Suppressor macrophage (primary cell): Measurements from ENCODE around the gene SPATA25.
A peak's percentile ranks its signal among the peaks of the same experiment; 100 is the strongest.
"Not testable (repeated sequence)": the region's sequence is repeated elsewhere in the genome, so short reads cannot be mapped to it uniquely, and the experiment has no call there.

Experiments
- DNase-seq, 4 experiments: peaks; one replicate each; pipeline ENCODE4 v3.0.0-alpha.2; 2020 to 2022
- total RNA-seq, 17 experiments: gene quantifications; one replicate each; lab custom pipeline; 2026; ENCODE audit warnings: mixed read lengths in 6 of 17, inconsistent platforms in 3 of 17; lab: John Stamatoyannopoulos, UW

The SPATA25 gene, protein sequence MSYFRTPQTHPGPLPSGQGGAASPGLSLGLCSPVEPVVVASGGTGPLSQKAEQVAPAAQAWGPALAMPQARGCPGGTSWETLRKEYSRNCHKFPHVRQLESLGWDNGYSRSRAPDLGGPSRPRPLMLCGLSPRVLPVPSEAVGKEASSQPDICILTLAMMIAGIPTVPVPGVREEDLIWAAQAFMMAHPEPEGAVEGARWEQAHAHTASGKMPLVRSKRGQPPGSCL
- 0 to 1.5 (median 0.20) reads per million in 17 experiments for total RNA-seq

DNA sequence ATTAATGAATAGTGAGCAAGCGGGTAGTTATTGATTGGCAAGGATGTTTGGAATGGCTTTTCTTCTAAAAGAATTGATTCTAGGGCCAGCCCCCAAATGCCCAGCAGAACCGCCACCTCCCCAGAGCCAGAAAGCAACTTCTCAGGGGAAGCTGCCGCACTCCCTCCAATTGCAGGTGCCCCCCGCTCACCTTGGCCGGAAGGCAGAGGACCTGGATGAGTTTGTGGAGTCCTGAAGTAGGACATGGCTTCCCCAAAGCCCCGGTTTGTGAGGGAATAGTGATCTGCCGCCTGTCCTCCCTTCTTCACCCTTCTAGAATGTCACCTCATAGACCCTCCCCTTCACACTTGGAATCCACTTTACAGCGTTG, at the start of gene SPATA25:
Gene SPATA25 (minus strand): TSS at position 277 of the 370 bp plus-strand sequence. CDS start 32 bp downstream, at position 245.
- DNase-seq, result no peak

DNA sequence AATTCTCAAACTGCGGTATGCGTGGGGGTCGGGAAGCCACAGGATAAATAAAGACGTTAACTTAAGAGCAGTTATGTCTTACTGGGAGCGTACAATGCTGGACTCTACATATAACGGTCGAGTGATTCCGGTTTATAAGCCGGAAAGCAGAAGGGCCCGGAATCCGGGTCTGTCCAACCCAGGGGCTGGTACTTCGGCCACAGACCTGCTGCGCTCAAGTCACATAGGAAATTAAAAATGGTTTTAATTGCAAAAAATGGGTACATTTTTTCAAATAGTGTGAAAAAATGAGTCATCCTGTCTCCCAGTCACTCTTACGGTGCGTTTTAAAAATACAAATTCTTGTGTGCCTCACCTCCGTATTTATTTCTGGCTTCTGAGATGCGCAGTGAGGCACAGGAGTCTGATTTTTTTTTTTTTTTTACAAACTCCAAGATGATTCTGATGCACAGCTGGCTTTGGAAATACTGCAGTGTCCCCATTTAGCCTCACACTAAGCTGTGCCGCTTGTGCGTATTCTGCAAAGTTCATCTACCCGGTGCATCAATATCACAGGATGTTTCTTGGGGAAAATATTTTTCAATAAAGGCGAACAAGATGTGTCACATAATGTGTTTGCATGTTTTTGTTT, 48.1 kb upstream of the SPATA25 start:
- no peak for DNase-seq

DNA sequence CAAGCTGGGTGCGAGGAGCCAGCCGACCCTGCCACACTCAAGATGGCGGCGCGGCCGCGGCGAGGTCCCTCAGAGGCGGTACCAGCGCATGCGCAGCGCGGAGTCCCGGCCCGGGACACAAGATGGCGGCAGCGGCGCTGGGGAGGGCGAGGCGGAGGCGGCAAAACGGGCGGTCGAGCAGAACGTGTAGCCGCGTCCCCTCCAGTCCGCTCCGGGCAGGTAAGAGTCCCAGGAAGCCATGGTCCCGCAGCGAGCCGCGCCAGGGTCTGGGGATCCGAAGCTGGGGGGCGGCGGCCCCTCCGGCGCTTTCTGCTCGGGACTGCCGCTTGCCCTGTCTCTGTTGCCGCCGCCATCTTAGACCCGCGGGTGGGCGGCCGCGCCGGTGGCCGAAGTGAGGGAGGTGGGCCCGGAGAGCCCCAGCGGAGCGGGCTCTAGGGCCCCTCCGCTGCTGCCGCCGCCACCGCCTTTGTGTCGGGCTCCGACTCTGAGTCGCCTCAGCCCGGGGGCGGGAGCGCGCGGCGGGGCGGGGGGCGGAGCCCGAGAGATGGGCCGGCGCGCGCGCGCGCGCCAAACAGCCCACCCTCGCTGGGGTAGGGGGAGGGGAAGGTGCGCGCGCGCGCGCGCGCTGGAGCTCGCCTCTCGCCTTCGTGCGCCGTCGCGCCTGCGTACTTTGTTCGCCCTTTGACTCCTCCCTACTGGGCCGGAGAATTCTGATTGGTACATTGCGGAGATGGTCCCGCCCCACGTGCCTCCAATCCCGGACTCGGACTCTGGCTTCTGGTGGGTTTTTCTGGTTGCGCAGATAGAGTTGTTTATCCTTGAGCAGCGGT, 47.4 kb upstream of the SPATA25 start, which contains the start of gene PCIF1:
Gene PCIF1 (plus strand): TSS at position 98 of the 830 bp plus-strand sequence. CDS start 4,317 bp downstream, outside the sequence.
- peak; percentile 99 to 100 (median 100) for DNase-seq

DNA sequence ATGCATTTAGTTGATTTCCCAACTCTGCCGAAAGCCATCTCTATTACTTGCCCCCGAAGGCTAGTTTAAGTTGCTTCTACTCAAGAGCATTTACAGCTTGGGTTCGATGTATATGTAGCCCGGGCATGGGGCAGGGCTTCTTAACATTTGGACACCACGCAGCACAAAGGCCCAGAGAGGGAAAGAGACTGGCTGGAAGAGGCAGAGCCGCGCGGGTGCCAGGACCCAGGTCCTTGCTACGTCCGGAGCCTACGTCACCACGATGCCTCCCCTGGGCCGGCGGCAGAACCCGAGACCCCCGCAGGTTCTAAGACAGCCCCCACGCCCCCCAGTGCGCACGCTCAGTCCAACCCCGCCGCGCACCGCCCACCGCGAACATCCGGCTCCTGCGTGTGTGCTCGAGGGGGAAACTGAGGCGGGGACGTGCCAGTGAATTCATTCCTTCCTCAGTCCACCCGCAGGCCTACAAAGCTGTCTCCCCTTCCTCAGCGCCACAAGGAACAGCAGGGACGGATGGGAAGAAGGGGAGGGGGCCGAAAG, 46.7 kb upstream of the SPATA25 start:
- peak; percentile 21 to 60 (median 47) for DNase-seq

DNA sequence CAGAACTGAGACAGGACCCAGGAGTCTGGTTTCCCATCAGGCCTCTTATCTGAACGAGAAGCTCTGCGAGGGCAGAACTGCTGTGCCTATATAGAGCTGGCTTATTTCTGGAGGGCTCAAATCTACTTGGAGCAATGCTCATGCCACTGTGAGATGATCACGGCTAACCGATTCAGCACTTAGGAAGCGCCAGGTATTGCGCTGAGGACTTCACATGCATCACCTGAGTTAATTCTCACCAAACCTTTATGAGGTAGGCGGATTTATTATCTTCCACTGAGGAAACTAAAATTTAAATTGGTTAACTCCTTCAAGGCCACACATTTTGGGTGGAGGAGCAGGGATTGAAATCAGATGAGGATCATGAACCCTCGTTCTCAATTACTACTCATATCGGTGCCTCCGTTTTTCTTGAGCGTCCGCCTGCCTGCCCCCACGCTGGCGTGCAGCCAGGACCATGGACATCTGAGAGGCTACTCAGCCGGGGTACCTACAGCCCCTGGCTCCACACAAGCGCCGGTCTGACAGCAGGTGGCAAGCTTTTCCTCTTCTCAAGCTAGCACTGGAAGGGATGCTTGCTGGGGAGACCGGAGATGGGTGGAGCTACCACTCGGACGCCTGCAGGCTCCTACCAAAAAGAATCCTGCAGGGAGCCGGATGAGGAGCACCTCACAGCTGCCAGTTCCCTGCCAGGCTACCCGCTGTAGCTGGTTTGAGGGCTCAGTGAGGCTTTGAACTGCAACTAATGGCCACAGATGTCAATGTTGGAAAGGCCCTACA, 46.0 kb upstream of the SPATA25 start:
- peak; percentile 47 to 78 (median 76) for DNase-seq

DNA sequence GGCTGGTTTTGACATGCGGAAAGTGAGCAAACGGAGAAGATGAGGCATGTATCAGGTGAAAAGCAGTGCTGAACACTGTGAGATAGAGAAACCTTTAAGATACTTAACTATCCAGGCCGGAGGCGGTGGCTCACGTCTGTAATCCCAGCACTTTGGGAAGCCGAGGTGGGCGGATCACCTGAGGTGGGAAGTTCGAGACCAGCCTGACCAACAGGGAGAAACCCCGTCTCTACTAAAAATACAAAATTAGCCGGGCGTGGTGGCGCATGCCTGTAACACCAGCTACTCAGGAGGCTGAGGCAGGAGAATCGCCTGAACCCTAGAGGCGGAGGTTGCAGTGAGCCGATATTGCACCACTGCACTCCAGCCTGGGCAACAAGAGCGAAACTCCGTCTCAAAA, 44.3 kb upstream of the SPATA25 start:
- DNase-seq, result not testable (repeated sequence)

DNA sequence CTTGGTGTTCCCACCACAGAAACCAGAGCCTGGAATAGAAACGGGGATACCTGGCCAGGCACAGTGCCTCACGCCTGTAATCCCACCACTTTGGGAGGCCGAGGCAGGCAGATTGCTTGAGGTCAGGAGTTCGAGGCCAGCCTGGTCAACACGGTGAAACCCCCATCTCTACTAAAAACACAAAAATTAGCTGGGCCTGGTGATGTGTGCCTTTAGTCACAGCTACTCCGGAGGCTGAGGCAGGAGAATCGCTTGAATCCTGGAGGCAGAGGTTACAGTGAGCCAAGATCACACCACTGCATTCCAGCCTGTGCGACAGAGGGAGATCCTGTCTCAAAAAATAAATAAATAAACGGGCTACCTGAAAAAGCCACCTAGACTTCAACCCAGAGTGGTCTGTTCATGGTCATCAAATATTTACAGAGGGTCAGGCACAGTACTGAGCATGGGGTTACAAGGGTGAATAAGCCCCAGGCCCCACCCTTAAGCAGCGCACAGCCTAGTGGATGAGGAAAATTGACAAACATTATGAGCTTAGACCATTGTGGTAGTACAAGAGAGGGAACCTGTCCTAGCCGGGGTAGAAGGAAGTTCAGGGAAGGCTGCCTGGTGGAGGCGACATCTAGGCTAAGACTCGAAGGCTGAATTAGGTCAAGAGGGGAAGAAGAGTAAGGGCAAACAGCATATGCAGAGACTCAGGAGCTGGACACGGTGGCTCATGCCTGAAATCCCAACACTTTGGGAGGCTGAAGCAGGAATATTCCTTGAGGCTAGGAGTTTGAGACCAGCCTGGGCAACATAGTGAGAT, 39.9 kb upstream of the SPATA25 start:
- no peak for DNase-seq

DNA sequence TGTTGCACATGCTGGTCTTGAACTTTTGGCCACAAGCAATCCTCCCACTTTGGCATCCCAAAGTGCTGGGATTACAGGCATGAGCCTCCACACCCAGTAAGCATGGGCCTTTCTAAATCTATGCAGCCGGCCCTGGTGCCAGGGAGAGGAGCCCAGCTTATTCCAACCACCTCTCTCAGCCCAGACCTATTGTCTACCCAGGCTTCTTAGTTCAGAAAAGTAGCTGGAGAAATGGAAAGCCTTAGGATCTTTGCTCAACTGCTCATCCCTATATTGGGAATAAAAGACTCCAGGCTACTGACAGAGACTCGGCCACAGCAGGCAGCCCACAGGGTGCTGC, 39.3 kb upstream of the SPATA25 start:
- no peak for DNase-seq

DNA sequence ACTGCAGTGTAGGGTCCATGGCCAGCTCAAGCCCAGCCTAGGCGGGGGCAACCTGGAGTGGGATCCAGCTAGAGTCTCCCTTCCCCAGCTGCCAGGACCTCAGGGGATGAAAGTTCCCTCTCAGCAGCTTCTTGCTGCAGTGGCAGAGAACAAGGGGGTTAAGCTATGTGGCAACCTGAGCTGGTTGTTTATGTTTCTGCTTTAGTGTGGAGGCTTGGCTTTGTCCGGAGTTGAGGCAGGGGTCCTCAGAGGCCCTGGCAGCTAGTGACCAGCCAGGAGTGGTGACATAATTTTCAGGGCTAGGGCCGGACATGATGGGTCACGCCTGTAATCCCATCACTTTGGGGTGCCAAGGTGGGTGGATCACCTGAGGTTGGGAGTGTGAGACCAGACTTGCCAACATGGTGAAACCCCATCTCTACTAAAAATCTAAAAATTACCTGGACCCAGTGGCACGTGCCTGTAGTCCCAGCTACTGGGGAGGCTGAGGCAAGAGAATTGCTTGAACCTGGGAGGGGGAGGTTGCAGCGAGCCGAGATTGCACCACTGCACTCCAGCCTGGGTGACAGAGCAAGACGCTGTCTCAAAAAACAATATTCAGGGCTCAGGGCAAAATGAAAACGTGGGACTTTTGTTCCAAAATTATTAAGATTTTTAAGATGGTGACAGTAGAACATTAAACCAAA, 38.5 kb upstream of the SPATA25 start:
- no peak for DNase-seq

DNA sequence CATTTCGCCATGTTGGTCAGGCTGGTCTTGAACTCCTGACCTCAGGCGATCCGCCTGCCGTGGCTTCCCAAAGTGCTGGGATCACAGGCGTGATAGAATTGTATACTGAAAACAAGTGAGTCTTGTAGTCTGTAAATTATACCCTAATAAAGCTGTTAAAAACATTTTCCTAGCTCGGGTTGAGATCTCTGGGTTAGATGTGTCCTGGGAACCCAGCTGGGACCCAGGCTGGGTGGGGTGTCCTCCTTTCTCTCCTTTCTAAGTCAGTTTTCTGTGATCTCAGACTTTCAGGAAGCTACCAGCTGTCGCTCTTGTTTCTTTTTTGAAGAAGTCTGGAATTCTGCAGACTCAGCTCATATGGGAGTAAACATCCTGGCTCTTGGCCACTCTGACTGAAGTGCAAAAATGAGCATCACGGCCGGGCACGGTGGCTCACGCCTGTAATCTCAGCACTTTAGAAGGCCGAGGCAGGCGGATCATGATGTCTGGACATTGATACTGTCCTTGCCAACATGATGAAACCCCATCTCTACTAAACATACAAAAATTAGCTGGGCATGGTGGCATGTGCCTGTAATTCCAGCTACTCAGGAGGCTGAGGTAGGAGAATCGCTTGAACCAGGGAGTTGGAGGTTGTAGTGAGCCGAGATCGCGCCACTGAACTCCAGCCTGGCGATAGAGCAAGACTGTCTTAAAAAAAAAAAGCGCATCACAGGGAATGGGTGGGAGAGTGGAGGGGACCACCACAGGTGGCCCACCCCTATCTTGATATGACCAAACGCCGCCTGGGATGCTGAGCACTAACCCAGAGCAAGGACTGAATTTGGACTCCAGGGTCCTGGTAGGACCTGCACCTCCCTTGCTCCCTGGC, 37.2 kb upstream of the SPATA25 start:
- peak; percentile 61 to 88 (median 77) for DNase-seq

DNA sequence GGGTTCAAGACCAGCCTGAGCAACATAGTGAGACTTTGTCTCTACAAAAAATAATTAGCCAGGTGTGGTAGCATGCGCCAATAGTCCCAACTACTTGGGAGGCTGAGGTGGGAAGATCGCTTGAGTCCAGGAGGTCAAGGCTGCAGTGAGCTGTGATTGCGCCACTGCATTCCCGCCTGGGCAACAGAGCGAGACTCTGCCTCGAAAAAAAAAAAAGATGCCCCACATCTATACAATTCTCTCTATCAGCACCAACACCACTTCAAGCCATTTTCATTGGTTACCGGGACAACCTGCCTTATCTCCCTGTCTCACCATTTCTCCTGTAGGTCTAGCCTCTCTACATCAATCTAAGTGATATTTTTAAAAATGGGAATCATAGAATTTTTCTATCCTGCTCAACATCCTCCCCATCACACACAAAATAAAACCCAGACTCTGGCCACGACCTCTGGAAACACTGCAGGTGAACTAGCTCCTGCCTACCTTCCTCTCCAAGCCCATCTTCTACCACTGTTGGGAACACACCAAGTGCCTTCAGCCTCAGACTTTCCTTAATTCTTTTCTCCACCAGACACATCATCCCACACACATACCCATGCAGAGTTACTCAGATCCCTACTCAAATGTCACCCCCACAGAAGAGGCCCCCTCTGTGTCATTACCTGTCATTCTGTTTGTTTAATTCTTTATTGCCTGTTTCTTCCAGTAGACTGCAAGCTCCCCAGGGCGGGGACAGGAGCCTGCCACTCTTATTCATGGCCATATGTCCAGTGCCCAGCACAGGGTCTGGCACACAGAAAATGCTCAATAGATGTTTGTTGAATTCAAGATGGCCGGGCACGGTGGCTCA, 34.1 kb upstream of the SPATA25 start:
- no peak for DNase-seq

DNA sequence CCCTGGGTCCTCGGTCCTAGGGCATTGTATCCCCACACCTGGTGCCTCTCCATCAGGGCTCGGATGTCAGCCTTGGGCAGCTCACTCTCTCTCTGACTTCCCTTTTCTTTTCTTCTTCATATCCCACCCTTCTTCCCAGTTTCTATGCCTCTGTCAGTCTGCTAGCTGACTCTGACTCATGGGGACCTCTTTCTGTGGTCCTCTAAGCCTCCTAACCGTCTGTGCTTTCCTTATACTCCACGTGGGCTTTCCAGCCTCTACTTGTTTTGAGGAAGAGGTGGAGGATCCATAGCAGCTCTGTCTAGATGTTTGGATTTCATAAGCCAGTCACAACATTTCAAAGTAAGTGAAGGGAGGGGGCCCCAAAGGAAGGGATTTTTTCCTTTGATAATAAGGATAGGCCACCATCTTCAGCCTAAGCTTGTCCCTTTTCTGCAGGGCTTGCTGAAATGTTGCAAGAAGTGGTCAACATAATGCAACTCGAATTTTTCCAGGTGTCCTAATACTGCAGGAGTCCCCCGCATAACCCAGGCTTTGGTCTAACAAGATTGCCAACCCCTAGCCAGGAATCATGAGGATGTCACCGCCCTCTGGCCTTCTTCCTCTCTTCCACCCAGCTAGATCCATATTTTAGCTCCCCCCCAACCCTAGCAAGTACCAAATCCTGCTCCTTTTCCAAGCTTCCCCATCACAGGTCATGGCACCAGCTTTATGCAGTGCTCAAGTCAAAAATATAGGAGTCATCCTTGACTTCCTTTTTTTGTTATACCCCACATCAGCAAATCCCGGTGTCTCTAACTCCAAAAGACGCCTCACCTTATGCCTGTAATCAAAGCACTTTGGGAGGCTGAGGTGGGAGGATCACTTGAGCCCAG, 33.3 kb upstream of the SPATA25 start:
- peak; percentile 52 to 79 (median 67) for DNase-seq

DNA sequence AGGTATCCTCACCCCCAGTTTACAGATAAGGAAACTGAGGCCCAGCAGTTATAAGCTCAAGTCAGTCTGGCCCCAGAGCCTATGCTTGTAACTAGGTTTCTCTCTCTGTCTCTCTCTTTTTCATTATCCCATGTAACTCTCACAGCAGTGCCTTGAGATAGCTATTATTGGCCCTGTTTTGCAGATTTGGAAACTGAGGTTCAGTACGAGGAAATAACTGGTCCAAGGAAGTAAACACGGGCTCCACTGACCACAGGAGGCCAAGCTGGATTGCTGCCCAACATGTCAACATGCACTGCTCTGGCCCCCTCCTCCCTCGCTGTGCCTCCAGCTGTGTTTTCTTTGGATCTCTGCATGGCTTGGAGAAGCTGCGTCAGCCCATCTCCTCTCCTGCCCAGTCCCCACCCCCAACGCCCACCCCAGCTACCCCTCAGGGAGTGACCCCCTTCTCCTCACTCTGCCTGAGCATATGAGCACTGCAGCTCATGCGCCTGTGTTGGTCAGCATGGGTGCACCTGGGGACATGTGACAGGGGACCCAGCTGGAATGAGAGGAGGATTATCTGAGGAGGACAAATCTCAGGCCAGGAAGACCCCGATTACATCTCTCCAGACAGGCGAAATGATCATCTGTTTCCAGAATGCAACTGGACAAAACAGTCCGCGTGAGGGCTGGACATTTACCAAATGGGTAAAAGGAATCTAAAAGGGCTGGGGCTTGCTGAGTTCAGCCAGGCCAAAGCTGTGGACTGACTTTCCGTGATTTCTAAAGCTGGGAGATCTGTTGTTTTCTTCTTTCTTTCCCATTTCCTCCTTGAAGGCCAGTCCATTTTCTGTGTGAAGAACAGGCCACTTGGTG, 32.3 kb upstream of the SPATA25 start:
- no peak for DNase-seq

DNA sequence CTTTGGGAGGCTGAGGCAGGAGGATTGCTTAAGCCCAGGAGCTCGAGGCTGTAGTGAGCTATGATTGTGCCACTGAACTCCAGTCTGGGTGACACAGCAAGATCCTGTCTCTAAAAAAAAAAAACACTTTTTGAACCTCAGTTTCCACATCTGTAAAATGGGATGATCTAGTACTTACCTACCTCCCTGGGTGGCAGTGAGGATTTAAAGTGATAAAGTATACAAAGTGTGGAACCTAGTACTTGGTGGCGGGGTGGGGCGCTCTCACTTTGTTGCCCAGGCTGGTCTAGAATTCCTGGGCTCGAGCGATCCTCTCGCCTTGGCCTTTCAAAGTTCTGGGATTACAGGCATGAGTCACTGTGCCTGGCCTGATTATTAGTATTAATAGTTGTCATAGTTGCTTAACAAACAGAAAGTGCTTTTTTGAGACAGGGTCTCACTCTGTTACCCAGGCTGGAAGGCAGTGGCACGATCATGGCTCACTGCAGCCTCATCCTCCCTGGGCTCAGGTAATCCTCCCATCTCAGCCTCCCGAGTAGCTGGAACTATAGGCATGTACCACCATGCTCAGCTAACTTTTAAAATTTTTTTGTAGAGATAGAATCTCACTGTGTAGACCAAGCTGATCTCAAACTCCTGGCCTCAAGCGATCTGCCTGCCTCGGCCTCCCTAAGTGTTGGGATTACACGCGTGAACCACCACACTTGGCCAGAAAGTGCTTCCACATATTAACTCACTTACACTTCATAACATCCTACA, 31.5 kb upstream of the SPATA25 start:
- no peak for DNase-seq

DNA sequence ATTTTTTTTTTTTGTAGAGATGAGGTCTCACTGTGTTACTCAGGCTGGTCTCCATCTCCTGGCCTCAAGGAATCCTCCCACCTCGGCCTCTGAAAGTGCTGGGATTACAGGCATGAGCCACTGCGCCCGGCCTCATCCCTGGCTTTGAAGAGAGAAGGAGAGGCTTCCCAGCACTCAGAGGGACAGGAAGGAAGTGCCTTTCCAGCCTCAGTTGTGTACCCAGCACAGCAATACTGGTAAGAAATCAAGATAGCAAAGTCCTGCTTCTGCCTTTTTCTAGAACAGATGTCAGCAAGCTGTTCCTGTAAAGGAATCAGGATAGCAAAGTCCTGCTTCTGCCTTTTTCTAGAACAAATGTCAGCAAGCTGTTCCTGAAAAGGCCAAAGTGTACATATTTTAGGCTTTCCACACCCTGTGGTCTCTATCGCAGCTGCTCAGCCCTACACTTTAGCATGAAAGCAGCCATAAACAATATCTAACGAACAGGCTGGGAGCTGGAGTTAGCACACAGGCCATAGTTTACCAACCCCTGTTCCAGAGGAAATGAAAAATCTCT, 30.8 kb upstream of the SPATA25 start:
- peak; percentile 30 to 74 (median 66) for DNase-seq

DNA sequence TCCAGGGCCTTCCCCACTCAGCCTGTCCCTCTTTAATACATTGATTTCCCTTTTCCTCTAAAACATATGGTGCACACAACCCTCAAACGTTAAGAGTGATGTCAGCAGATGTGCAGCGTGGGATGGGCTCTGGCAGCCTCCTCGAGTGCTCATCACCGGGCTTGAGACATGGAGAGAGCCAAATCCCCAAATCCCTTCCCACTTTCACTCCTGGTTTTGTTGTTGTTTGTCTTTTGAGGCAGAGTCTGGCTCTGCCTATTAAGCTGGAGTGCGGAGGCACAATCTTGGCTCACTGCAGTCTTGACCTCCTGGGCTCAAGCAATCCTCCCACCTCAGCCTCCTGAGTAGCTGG, 30.3 kb upstream of the SPATA25 start:
- peak in 3 of 4 experiments; percentile 36 to 44 (median 41) for DNase-seq
